Epithelial cell of esophagus (primary cell): ENCODE measurements around the gene HOXC10.

Experiments
- DNase-seq: peaks from one replicate; pipeline ENCODE4 v3.0.0; 2010; ENCODE audit warnings: low read depth
- H3K4me3 ChIP-seq: 2 replicates; pipeline ENCODE4 v1.5.1; 2011; ENCODE audit warnings: mild to moderate bottlenecking, low read length, control low read depth
- CTCF ChIP-seq: IDR thresholded peaks from 2 replicates; pipeline ENCODE4 v1.5.1; 2011; ENCODE audit warnings: low read depth, mild to moderate bottlenecking, low read length, control low read depth, inconsistent platforms; ENCODE audit not compliant: insufficient read depth; ENCODE audit errors: missing control alignments

Gene HOXC10

GRCh38 chr12:54011665-54012532, 27.0 kb downstream of the HOXC10 start:
- DNase-seq, result no peak
- no peak for TF ChIP-seq CTCF
- H3K4me3 ChIP-seq, result no peak overlapping the region

GRCh38 chr12:54012631-54013409, 27.9 kb downstream of the HOXC10 start:
- TF ChIP-seq CTCF, result no peak
- DNase-seq, result no peak
- H3K4me3 ChIP-seq, result no peak overlapping the region

GRCh38 chr12:54014377-54015017, 29.6 kb downstream of the HOXC10 start:
- H3K4me3 ChIP-seq, result no peak overlapping the region
- TF ChIP-seq CTCF, result no peak
- DNase-seq, result no peak

GRCh38 chr12:54015018-54015931, 30.3 kb downstream of the HOXC10 start:
- no peak for TF ChIP-seq CTCF
- H3K4me3 ChIP-seq, result no peak overlapping the region
- no peak for DNase-seq

GRCh38 chr12:54016051-54016450, 31.1 kb downstream of the HOXC10 start:
- DNase-seq, result no peak
- TF ChIP-seq CTCF, result no peak
- no peak overlapping the region for H3K4me3 ChIP-seq

GRCh38 chr12:54016478-54016964, 31.6 kb downstream of the HOXC10 start:
- no peak for DNase-seq
- no peak overlapping the region for H3K4me3 ChIP-seq

More at GRCh38 chr12:54016478-54016964, 31.6 kb downstream of the HOXC10 start:
- no peak for TF ChIP-seq CTCF
